GM12872 (cell line): ENCODE measurements around the gene SLC12A8.

ENCODE experiments used
- TF ChIP-seq, protein P1 (sequence below): IDR thresholded peaks from 3 replicates; pipeline ENCODE4 v1.5.1; 2011; ENCODE audit warnings: low read depth, mild to moderate bottlenecking, low read length, moderate library complexity; ENCODE audit not compliant: insufficient read depth

The SLC12A8 gene

DNA sequence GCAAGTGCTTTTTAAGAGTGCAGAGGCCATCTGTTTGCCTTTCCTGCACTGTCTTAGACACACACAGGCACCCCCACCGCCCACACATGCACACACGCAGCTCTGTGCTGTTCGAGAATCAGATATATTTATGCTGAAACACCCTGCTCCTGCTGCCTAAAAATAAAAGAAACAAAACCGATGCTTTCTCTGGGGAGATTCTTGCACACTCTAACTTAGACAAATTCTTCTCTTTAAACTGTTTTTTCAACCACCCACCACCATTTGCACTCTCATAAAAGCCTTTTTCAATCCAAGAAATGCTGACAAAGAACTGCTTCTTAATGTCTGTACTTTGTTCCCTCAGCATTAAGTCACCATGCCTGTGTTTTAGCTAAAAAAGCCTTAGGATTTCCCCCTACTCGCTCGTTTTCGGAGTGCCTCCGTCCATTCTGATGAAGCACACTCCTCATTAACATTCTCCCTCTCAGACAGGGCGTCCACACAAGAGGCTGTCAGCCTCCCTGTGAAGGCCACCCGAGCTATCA, 26.2 kb downstream of the SLC12A8 start:
- TF ChIP-seq, protein P1, sequence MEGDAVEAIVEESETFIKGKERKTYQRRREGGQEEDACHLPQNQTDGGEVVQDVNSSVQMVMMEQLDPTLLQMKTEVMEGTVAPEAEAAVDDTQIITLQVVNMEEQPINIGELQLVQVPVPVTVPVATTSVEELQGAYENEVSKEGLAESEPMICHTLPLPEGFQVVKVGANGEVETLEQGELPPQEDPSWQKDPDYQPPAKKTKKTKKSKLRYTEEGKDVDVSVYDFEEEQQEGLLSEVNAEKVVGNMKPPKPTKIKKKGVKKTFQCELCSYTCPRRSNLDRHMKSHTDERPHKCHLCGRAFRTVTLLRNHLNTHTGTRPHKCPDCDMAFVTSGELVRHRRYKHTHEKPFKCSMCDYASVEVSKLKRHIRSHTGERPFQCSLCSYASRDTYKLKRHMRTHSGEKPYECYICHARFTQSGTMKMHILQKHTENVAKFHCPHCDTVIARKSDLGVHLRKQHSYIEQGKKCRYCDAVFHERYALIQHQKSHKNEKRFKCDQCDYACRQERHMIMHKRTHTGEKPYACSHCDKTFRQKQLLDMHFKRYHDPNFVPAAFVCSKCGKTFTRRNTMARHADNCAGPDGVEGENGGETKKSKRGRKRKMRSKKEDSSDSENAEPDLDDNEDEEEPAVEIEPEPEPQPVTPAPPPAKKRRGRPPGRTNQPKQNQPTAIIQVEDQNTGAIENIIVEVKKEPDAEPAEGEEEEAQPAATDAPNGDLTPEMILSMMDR = no peak

GRCh38 chr3:125185805-125186204, 26.7 kb downstream of the SLC12A8 start:
- TF ChIP-seq, protein P1 = no peak

DNA sequence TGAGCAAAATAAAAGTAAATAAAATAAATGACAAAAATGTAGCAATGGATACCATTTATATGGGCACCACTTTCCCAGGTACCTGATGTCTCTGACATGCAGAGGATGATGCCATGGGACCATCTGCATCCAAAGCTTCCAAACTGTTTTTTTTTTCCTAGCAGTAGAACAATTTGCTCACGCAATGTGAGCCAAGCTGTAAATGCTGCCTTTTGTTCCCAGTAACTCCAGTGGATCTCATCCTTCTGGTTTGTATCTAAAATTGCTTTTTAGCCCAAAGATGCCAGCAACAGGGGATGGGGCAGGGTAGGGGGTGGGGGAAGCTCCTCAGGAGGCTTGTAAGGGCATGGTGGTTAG, 32.7 kb downstream of the SLC12A8 start:
- TF ChIP-seq, protein P1 = no peak

- TF ChIP-seq, protein P1 = no peak
Measured at GRCh38 chr3:125179143-125179883, 33.2 kb downstream of the SLC12A8 start.

- TF ChIP-seq, protein P1 = no peak
Measured at GRCh38 chr3:125177746-125178145, 34.8 kb downstream of the SLC12A8 start.

GRCh38 chr3:125175295-125176078, 37.1 kb downstream of the SLC12A8 start:
- TF ChIP-seq, protein P1 = no peak

DNA sequence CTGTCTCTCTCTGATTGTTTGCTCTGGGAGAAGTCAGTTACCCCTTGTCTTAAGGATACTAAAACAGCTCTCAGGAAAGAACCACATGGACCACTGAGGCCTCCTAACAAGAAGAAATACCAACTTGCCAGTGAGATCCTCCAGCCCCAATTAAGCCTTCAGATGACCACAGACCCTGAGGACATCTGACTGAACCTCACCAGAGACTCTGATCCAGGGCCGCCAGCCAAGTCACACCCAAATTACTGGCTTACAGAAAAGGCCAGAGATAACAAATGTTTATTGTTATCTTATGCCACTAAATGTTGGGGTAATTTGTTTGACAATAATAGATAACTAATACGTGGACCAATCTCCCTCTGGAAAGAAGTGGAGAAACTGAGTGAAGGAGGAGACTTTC, 40.2 kb downstream of the SLC12A8 start:
- TF ChIP-seq, protein P1 = no peak
